GM23338 (cell line): ENCODE data around the gene LRBA.

Experiments
- CTCF ChIP-seq, 2 experiments: fragments of 200-600 bp in 1 of 2; sonication (generic) in 1 of 2; conservative IDR thresholded peaks; 2 replicates each; pipeline versions ENCODE4 v1.5.1 to v1.6.1; 2016 to 2017; ENCODE audit warnings: antibody characterized with exemption in 2 of 2, low read depth in 2 of 2, mild to moderate bottlenecking in 2 of 2, moderate library complexity in 1 of 2
- EZH2 ChIP-seq: fragments of 200-600 bp; sonication (generic); IDR thresholded peaks from one replicate; pipeline ENCODE4 v1.8.0; 2017; ENCODE audit warnings: antibody characterized with exemption, mild to moderate bottlenecking, low read depth; ENCODE audit not compliant: unreplicated experiment
- EZH2phosphoT487 ChIP-seq: fragments of 200-600 bp; sonication (generic); IDR thresholded peaks from one replicate; pipeline ENCODE4 v1.8.1; 2018; ENCODE audit warnings: antibody characterized with exemption; ENCODE audit not compliant: unreplicated experiment
- STAT1 ChIP-seq: IDR thresholded peaks from one replicate; pipeline ENCODE4 v1.6.1; 2016; ENCODE audit warnings: antibody characterized with exemption; ENCODE audit not compliant: unreplicated experiment

GRCh38 chr4:150801833-150802232, 213.3 kb downstream of the LRBA start:
- TF ChIP-seq EZH2: no peak
- no peak for TF ChIP-seq CTCF (conservative IDR thresholded peaks at IDR 0.05; ENCODE audit: low read depth in 2 of 2)
- TF ChIP-seq STAT1: no peak
- no peak for TF ChIP-seq EZH2phosphoT487
